Cardiac fibroblast (primary cell): Measurements from ENCODE around the gene ZNF516.

ENCODE experiments used
- DNase-seq, 2 donors: peaks; one replicate each; pipeline versions ENCODE4 v3.0.0 to v3.0.0-alpha.2; 2010; ENCODE audit warnings: low read depth in 2 of 2
- H3K4me3 ChIP-seq, 2 donors: replicated peaks in 1 of 2; 1 replicate in 1 of 2; 2 replicates in 1 of 2; pipeline ENCODE4 v1.5.1; 2011; ENCODE audit warnings: low read depth in 2 of 2, low read length in 2 of 2, mild to moderate bottlenecking in 2 of 2, moderate library complexity in 1 of 2
- CTCF ChIP-seq: IDR thresholded peaks from one replicate; pipeline ENCODE4 v1.5.1; 2011; ENCODE audit warnings: low read depth, mild to moderate bottlenecking, low read length, inconsistent platforms

The ZNF516 gene

GRCh38 chr18:76507830-76508385 lies 12.9 kb upstream of the ZNF516 start:
- no peak for DNase-seq
- no peak overlapping the region for H3K4me3 ChIP-seq
- TF ChIP-seq CTCF, result no peak

- no peak for DNase-seq
- no peak for TF ChIP-seq CTCF
- no peak overlapping the region for H3K4me3 ChIP-seq
Measured at GRCh38 chr18:76506974-76507764, 12.1 kb upstream of the ZNF516 start.

- H3K4me3 ChIP-seq, result no peak overlapping the region
- no peak for TF ChIP-seq CTCF
- DNase-seq, result no peak
Measured at GRCh38 chr18:76506395-76506794, 11.4 kb upstream of the ZNF516 start.

- no peak overlapping the region for H3K4me3 ChIP-seq
- TF ChIP-seq CTCF, result no peak
- no peak for DNase-seq
Measured at GRCh38 chr18:76505614-76506013, 10.6 kb upstream of the ZNF516 start.

GRCh38 chr18:76504749-76505148 lies 9.7 kb upstream of the ZNF516 start:
- no peak for DNase-seq
- no peak for TF ChIP-seq CTCF
- no peak overlapping the region for H3K4me3 ChIP-seq

- TF ChIP-seq CTCF, result no peak
- DNase-seq, result no peak
- H3K4me3 ChIP-seq, result no peak overlapping the region
Measured at GRCh38 chr18:76503649-76504386, 8.8 kb upstream of the ZNF516 start.
